ENCODE measurements around the gene KCP.

DNA sequence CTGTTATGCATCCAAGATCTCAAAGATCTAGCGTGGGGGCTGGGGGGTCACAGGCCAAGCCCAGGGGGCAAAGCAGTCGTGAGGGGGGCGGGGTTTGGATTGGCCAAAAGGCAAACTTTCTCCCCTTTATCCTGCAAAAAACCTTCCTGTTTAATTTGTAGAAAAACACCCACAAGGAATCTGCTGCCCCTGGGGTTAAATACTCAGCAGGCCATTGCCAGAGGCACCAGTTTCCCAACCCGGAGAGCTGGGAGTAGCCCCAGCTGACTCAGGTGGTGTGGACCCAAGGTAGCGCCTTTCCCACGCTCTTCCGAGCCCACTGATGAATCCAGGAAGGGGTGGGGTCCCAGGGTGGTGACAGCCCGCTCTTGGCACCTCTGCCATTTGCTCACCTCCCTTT is 21.4 kb downstream of the KCP start:
- TF ChIP-seq, protein P1, sequence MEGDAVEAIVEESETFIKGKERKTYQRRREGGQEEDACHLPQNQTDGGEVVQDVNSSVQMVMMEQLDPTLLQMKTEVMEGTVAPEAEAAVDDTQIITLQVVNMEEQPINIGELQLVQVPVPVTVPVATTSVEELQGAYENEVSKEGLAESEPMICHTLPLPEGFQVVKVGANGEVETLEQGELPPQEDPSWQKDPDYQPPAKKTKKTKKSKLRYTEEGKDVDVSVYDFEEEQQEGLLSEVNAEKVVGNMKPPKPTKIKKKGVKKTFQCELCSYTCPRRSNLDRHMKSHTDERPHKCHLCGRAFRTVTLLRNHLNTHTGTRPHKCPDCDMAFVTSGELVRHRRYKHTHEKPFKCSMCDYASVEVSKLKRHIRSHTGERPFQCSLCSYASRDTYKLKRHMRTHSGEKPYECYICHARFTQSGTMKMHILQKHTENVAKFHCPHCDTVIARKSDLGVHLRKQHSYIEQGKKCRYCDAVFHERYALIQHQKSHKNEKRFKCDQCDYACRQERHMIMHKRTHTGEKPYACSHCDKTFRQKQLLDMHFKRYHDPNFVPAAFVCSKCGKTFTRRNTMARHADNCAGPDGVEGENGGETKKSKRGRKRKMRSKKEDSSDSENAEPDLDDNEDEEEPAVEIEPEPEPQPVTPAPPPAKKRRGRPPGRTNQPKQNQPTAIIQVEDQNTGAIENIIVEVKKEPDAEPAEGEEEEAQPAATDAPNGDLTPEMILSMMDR (IDR thresholded peaks at IDR 0.05): no peak
- no peak for TF ChIP-seq POLR2A (IDR thresholded peaks at IDR 0.05)
